ENCODE measurements around the gene TTC19.

DNA sequence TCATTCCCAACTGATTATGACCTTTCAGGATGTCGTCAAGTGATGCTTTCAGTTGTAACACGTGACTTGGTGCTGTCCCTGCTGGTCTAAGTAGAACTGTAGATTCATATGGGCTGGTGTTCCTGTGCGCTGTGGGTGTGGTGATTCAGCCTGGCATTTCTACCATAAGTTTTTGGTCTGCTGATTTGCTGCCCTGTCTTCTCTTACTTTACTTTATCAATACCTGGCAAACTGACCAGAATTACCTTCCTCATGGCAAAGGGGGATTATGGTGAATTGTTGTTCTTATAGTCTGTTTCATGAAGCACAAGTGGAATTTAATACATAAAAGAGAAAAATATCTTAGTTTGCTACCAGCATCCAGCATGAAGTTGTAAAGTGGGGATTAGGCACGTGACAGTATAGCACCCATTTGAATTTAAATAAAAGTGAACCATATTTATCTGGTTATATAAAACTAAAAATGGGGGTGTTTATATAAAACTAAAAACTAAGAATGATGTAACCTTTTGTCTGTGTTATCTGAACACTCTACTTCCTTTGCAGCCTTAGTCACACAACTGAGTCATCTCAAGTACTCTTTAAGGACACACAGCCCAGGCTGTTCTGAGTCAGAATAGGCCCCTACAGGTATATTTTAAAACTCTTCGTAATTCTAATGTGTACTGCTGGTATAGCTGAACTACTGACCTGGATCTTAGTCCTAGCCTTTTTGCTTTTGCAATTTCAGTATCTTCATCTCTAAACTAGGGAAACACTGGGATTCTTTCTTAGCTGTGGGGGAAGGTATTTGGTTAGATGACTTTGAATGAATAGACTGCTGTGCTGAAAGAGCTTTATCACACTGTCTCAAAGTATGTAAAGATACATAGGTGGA lies 28.3 kb downstream of the TTC19 start:
- TF ChIP-seq, protein P1, sequence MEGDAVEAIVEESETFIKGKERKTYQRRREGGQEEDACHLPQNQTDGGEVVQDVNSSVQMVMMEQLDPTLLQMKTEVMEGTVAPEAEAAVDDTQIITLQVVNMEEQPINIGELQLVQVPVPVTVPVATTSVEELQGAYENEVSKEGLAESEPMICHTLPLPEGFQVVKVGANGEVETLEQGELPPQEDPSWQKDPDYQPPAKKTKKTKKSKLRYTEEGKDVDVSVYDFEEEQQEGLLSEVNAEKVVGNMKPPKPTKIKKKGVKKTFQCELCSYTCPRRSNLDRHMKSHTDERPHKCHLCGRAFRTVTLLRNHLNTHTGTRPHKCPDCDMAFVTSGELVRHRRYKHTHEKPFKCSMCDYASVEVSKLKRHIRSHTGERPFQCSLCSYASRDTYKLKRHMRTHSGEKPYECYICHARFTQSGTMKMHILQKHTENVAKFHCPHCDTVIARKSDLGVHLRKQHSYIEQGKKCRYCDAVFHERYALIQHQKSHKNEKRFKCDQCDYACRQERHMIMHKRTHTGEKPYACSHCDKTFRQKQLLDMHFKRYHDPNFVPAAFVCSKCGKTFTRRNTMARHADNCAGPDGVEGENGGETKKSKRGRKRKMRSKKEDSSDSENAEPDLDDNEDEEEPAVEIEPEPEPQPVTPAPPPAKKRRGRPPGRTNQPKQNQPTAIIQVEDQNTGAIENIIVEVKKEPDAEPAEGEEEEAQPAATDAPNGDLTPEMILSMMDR (IDR thresholded peaks at IDR 0.05; ENCODE audit: insufficient read depth, low read length), result no peak
- TF ChIP-seq, protein P2, sequence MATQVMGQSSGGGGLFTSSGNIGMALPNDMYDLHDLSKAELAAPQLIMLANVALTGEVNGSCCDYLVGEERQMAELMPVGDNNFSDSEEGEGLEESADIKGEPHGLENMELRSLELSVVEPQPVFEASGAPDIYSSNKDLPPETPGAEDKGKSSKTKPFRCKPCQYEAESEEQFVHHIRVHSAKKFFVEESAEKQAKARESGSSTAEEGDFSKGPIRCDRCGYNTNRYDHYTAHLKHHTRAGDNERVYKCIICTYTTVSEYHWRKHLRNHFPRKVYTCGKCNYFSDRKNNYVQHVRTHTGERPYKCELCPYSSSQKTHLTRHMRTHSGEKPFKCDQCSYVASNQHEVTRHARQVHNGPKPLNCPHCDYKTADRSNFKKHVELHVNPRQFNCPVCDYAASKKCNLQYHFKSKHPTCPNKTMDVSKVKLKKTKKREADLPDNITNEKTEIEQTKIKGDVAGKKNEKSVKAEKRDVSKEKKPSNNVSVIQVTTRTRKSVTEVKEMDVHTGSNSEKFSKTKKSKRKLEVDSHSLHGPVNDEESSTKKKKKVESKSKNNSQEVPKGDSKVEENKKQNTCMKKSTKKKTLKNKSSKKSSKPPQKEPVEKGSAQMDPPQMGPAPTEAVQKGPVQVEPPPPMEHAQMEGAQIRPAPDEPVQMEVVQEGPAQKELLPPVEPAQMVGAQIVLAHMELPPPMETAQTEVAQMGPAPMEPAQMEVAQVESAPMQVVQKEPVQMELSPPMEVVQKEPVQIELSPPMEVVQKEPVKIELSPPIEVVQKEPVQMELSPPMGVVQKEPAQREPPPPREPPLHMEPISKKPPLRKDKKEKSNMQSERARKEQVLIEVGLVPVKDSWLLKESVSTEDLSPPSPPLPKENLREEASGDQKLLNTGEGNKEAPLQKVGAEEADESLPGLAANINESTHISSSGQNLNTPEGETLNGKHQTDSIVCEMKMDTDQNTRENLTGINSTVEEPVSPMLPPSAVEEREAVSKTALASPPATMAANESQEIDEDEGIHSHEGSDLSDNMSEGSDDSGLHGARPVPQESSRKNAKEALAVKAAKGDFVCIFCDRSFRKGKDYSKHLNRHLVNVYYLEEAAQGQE (IDR thresholded peaks at IDR 0.05; ENCODE audit: insufficient replicate concordance, low read depth), result no peak
- TF ChIP-seq POLR2AphosphoS5 (IDR thresholded peaks at IDR 0.05; ENCODE audit: low read depth) (no peak), GABPA (IDR thresholded peaks at IDR 0.05; ENCODE audit: low read depth) (no peak)
